HK-2 (cell line): ENCODE data around the gene TPBG.
"Not testable (repeated sequence)": the region's sequence is repeated elsewhere in the genome, so short reads cannot be mapped to it uniquely, and the experiment has no call there.

Experiments used
- DNase-seq: peaks from one replicate; pipeline ENCODE4 v3.0.0-alpha.2; 2018; ENCODE audit not compliant: unreplicated experiment

TPBG gene

GRCh38 chr6:82376636-82377035, 13.0 kb downstream of the TPBG start:
- DNase-seq: no peak

- no peak for DNase-seq
These were observed 17.1 kb downstream of the TPBG start for GRCh38 chr6:82380566-82381185.

- DNase-seq: no peak
These were observed 17.7 kb downstream of the TPBG start for GRCh38 chr6:82381278-82381677.

GRCh38 chr6:82385102-82385501, 21.5 kb downstream of the TPBG start:
- no peak for DNase-seq

GRCh38 chr6:82385546-82385945, 21.9 kb downstream of the TPBG start:
- DNase-seq: no peak

- DNase-seq: no peak
These were observed 22.3 kb downstream of the TPBG start for GRCh38 chr6:82385961-82386360.

GRCh38 chr6:82394770-82395169, 31.2 kb downstream of the TPBG start:
- not testable (repeated sequence) for DNase-seq

- peak; percentile 10 for DNase-seq
These were observed 33.5 kb downstream of the TPBG start for GRCh38 chr6:82396964-82397751.

- DNase-seq: no peak
These were observed 34.5 kb downstream of the TPBG start for GRCh38 chr6:82397962-82398692.

- DNase-seq: no peak
These were observed 45.4 kb downstream of the TPBG start for GRCh38 chr6:82408952-82409431.

- DNase-seq: no peak
These were observed 46.6 kb downstream of the TPBG start for GRCh38 chr6:82410151-82410648.

- DNase-seq: no peak
These were observed 50.3 kb downstream of the TPBG start for GRCh38 chr6:82413868-82414267.

GRCh38 chr6:82415820-82416219, 52.2 kb downstream of the TPBG start:
- no peak for DNase-seq

GRCh38 chr6:82416346-82416745, 52.7 kb downstream of the TPBG start:
- no peak for DNase-seq
